HEK293 (cell line): ENCODE data around the gene E4F1.

ENCODE experiments used
- CTCF ChIP-seq: fragments of 450-650 bp; formaldehyde crosslinking; IDR thresholded peaks from 2 replicates; pipeline ENCODE4 v1.5.1; 2016; ENCODE audit warnings: missing biosample characterization, missing genetic modification characterization
- GFI1B ChIP-seq: fragments of 450-650 bp; formaldehyde crosslinking; IDR thresholded peaks from 2 replicates; pipeline ENCODE4 v1.5.1; 2016; ENCODE audit warnings: missing biosample characterization, missing genetic modification characterization
- PRDM2 ChIP-seq: fragments of 450-650 bp; formaldehyde crosslinking; IDR thresholded peaks from 2 replicates; pipeline ENCODE4 v1.5.1; 2016; ENCODE audit warnings: missing biosample characterization, missing genetic modification characterization, borderline replicate concordance
- SCRT2 ChIP-seq: fragments of 450-650 bp; formaldehyde crosslinking; IDR thresholded peaks from 2 replicates; pipeline ENCODE4 v1.5.1; 2016; ENCODE audit warnings: missing biosample characterization, missing genetic modification characterization
- SP3 ChIP-seq: fragments of 450-650 bp; formaldehyde crosslinking; IDR thresholded peaks from 2 replicates; pipeline ENCODE4 v1.5.1; 2016; ENCODE audit warnings: missing biosample characterization, missing genetic modification characterization
- YY1 ChIP-seq: fragments of 450-650 bp; formaldehyde crosslinking; IDR thresholded peaks from 2 replicates; pipeline ENCODE4 v1.5.1; 2018; ENCODE audit warnings: missing biosample characterization, missing genetic modification characterization
- ZBTB20 ChIP-seq: fragments of 450-650 bp; formaldehyde crosslinking; IDR thresholded peaks from 2 replicates; pipeline ENCODE4 v1.5.1; 2016; ENCODE audit warnings: missing biosample characterization, missing genetic modification characterization
- ZBTB7A ChIP-seq: fragments of 450-650 bp; formaldehyde crosslinking; IDR thresholded peaks from 2 replicates; pipeline ENCODE4 v1.5.1; 2016; ENCODE audit warnings: low read depth, missing biosample characterization, missing genetic modification characterization
- ZBTB8A ChIP-seq: fragments of 450-650 bp; formaldehyde crosslinking; IDR thresholded peaks from 2 replicates; pipeline ENCODE4 v1.5.1; 2016; ENCODE audit warnings: missing biosample characterization, missing genetic modification characterization
- ZIC2 ChIP-seq: fragments of 450-650 bp; formaldehyde crosslinking; IDR thresholded peaks from 2 replicates; pipeline ENCODE4 v1.5.1; 2016; ENCODE audit warnings: missing biosample characterization, missing genetic modification characterization
- ZNF10 ChIP-seq: fragments of 450-650 bp; formaldehyde crosslinking; IDR thresholded peaks from 2 replicates; pipeline ENCODE4 v1.5.1; 2017; ENCODE audit warnings: missing biosample characterization, missing genetic modification characterization
- ZNF146 ChIP-seq: fragments of 450-650 bp; formaldehyde crosslinking; IDR thresholded peaks from 2 replicates; pipeline ENCODE4 v1.5.1; 2016; ENCODE audit warnings: missing biosample characterization, missing genetic modification characterization
- ZNF157 ChIP-seq: fragments of 450-650 bp; formaldehyde crosslinking; IDR thresholded peaks from 2 replicates; pipeline ENCODE4 v1.5.1; 2016; ENCODE audit warnings: missing biosample characterization, missing genetic modification characterization
- ZNF19 ChIP-seq: fragments of 450-650 bp; formaldehyde crosslinking; IDR thresholded peaks from 2 replicates; pipeline ENCODE4; 2016; ENCODE audit warnings: missing biosample characterization, missing genetic modification characterization, low read depth
- ZNF2 ChIP-seq: fragments of 450-650 bp; formaldehyde crosslinking; IDR thresholded peaks from 2 replicates; pipeline ENCODE4 v1.5.1; 2016; ENCODE audit warnings: missing biosample characterization, missing genetic modification characterization
- ZNF211 ChIP-seq: fragments of 450-650 bp; formaldehyde crosslinking; IDR thresholded peaks from 2 replicates; pipeline ENCODE4 v1.5.1; 2016; ENCODE audit warnings: low read depth, missing biosample characterization, missing genetic modification characterization
- ZNF266 ChIP-seq: fragments of 450-650 bp; formaldehyde crosslinking; IDR thresholded peaks from 2 replicates; pipeline ENCODE4 v1.5.1; 2016; ENCODE audit warnings: missing biosample characterization, missing genetic modification characterization, low read depth
- ZNF394 ChIP-seq: fragments of 450-650 bp; formaldehyde crosslinking; IDR thresholded peaks from 2 replicates; pipeline ENCODE4 v1.5.1; 2016; ENCODE audit warnings: missing biosample characterization, missing genetic modification characterization, mild to moderate bottlenecking, moderate library complexity, borderline replicate concordance
- ZNF449 ChIP-seq: fragments of 450-650 bp; formaldehyde crosslinking; IDR thresholded peaks from 2 replicates; pipeline ENCODE4 v1.5.1; 2017; ENCODE audit warnings: missing biosample characterization, mild to moderate bottlenecking, missing genetic modification characterization, moderate library complexity
- ZNF513 ChIP-seq: fragments of 450-650 bp; IDR thresholded peaks from 2 replicates; pipeline ENCODE4 v1.5.1; 2018; ENCODE audit warnings: missing biosample characterization, missing genetic modification characterization
- ZNF561 ChIP-seq: fragments of 450-650 bp; IDR thresholded peaks from 2 replicates; pipeline ENCODE4 v1.5.1; 2018; ENCODE audit warnings: missing biosample characterization, missing genetic modification characterization, borderline replicate concordance
- ZNF639 ChIP-seq: fragments of 450-650 bp; formaldehyde crosslinking; IDR thresholded peaks from 2 replicates; pipeline ENCODE4 v1.5.1; 2016; ENCODE audit warnings: missing biosample characterization, missing genetic modification characterization
- ZSCAN30 ChIP-seq: fragments of 450-650 bp; IDR thresholded peaks from 2 replicates; pipeline ENCODE4 v1.5.1; 2018; ENCODE audit warnings: missing biosample characterization, mild to moderate bottlenecking, missing genetic modification characterization, moderate library complexity

The E4F1 gene

DNA sequence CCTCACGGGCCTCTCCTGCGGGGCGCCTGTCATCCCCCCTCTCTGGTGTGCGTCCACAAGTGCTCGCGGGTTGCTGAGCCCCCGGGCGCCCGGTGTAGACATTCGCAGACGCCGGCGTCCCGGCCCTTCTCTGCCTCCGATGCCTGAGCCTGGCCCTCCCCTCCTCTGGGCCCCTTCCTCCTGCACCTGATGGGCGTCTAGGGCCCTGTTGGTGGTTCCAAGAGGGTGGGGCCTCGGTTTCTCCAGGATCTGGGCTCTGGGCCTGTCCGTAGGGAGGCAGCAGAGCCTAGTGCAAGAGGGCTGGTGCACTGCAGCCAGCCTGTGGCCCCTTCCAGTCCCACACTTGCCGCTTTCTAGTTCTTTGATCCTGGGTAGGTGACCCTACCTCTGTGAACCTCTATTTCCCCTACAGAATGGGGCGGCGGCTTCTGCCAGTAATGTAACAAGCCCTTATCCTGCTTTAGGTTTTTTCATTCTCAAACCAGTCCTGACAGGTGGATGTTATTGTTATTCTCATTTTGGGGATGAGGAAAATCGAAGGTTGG lies 623 bp downstream of the E4F1 start (continued):
- 0 out of 2 replicates have a peak, but pooled peaks have one; percentile 5 for TF ChIP-seq ZNF2
- TF ChIP-seq ZBTB7A = no peak
- TF ChIP-seq ZNF146 (tag by site-specific recombination) = 0 out of 2 replicates have a peak, but pooled peaks have one; percentile 1
- no peak for TF ChIP-seq ZNF19 (tag by site-specific recombination)
- TF ChIP-seq ZNF394 (tag by site-specific recombination) = no peak
- TF ChIP-seq ZNF513 (tag by site-specific recombination) = no peak
- TF ChIP-seq ZNF266 (tag by site-specific recombination) = 0 out of 2 replicates have a peak, but pooled peaks have one; percentile 1
- no peak; the same call in 1 of the 2 replicates for TF ChIP-seq ZNF561
- peak; percentile 49 for TF ChIP-seq ZSCAN30 (tag by site-specific recombination)
- no peak for TF ChIP-seq YY1 (tag by site-specific recombination)
- no peak for TF ChIP-seq ZNF211
- peak; percentile 60; the same call in 1 of the 2 replicates for TF ChIP-seq CTCF (tag by site-specific recombination)
- no peak for TF ChIP-seq ZNF449 (tag by site-specific recombination)
- no peak for TF ChIP-seq ZNF157
- TF ChIP-seq SCRT2 (tag by site-specific recombination) = peak; percentile 86
- no peak for TF ChIP-seq GFI1B (tag by site-specific recombination)
- TF ChIP-seq ZNF10 = peak; percentile 98
- TF ChIP-seq ZIC2 = no peak
- 0 out of 2 replicates have a peak, but pooled peaks have one; percentile 4 for TF ChIP-seq ZNF639 (tag by site-specific recombination)
- TF ChIP-seq SP3 (tag by site-specific recombination) = peak; percentile 19; the same call in 1 of the 2 replicates
- TF ChIP-seq ZBTB20 (tag by site-specific recombination) = peak; percentile 80; the same call in 1 of the 2 replicates
- peak; percentile 47; the same call in 1 of the 2 replicates for TF ChIP-seq ZBTB8A (tag by site-specific recombination)
- TF ChIP-seq PRDM2 = no peak
